HG03575 (cell line): ENCODE results near the gene RD3L.

ENCODE experiments used
- ATAC-seq: cut with Tn5 transposase; IDR thresholded peaks from one replicate; pipeline ENCODE4 v1.9.1; 2021; ENCODE audit not compliant: unreplicated experiment, insufficient number of reproducible peaks, low FRiP score; ENCODE audit errors: extremely low read depth

The RD3L gene

GRCh38 chr14:103898711-103899110, 43.6 kb downstream of the RD3L start:
- no peak for ATAC-seq

- no peak for ATAC-seq
These were observed 44.1 kb downstream of the RD3L start for GRCh38 chr14:103898204-103898603.

GRCh38 chr14:103897075-103897947, 45.0 kb downstream of the RD3L start:
- ATAC-seq, result no peak

GRCh38 chr14:103896578-103896977, 45.8 kb downstream of the RD3L start:
- ATAC-seq, result no peak

GRCh38 chr14:103894723-103895059, 47.6 kb downstream of the RD3L start:
- no peak for ATAC-seq

- ATAC-seq, result no peak
These were observed 48.2 kb downstream of the RD3L start for GRCh38 chr14:103894034-103894722.

GRCh38 chr14:103892247-103892646, 50.1 kb downstream of the RD3L start:
- no peak for ATAC-seq

- no peak for ATAC-seq
These were observed 50.6 kb downstream of the RD3L start for GRCh38 chr14:103891667-103892215.

GRCh38 chr14:103890821-103891666, 51.3 kb downstream of the RD3L start:
- ATAC-seq, result no peak
